ENCODE data around the gene BTN2A1. TPM values are rescaled to one million over a fixed set of nuclear protein-coding genes. Genes with fewer than 3 reads are reported as not detected.
A peak's percentile ranks its signal among the peaks of the same experiment; 100 is the strongest.
"Not testable (repeated sequence)": the region's sequence is repeated elsewhere in the genome, so short reads cannot be mapped to it uniquely, and the experiment has no call there.

BTN2A1 gene
- polyA plus RNA-seq, 6 donors from 2014 or later: 8.4 to 21.4 (median 13.0) TPM

DNA sequence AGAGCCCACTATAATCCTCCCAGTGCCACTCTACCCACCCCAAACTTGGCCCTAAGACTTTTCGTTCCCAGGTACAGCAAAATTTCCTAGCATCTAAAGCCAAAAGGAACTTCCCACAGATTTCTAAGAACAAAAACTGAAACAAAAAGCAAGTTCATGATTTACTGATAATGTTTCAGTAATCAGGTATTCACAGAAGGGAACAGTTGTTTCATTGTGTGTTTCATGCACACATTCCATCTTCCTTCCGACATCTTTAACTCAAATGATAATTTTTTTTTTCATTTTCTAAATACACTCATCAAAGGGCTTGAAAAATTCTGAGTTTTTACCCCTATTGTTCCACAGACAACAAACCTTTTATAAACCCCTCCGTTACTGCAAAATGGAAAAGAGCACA is 36.4 kb downstream of the BTN2A1 start:
- H3K4me3 Mint-ChIP-seq: no peak overlapping the region
- peaks cover 0 to 20% (median 16%) of the 10 kb centered on the region in 3 donors for H3K27me3 Mint-ChIP-seq
- no peak for ATAC-seq (ENCODE audit: low read depth in 2 of 2)
- H3K27ac Mint-ChIP-seq: peak overlapping the region in 1 of 6 donors; percentile 51
- H3K4me1 Mint-ChIP-seq: peaks cover 7 to 8% (median 8%) of the 10 kb centered on the region in 3 donors
- DNase-seq: no peak
- H3K9me3 Mint-ChIP-seq: no peaks in the 10 kb centered on the region
- no peaks in the 10 kb centered on the region for H3K36me3 Mint-ChIP-seq

DNA sequence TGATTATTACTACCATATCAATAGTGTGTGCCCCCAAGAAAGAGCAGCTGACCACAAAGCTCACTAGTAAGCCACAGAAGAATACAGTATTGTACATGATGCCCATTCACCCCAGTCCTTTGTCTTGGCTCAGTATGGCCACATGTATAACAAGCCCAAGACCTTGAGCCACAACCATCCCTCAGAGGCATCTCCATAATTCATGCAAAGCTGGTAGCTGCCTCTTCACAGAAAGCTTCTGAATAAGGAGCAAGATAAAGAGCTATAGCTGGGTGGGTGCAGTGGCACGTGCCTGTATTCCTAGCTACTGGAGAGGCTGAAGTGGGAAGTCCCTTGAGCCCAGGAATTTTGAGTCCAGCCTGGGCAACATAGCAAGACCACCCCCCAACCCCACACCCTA is 37.5 kb downstream of the BTN2A1 start:
- H3K4me1 Mint-ChIP-seq: peaks cover 7 to 8% (median 8%) of the 10 kb centered on the region in 3 donors
- H3K9me3 Mint-ChIP-seq: no peaks in the 10 kb centered on the region
- H3K36me3 Mint-ChIP-seq: no peaks in the 10 kb centered on the region
- no peak overlapping the region for H3K4me3 Mint-ChIP-seq
- ATAC-seq (ENCODE audit: low read depth in 2 of 2): no peak
- no peak overlapping the region for H3K27ac Mint-ChIP-seq
- peaks cover 0 to 20% (median 16%) of the 10 kb centered on the region in 3 donors for H3K27me3 Mint-ChIP-seq
- DNase-seq: no peak

DNA sequence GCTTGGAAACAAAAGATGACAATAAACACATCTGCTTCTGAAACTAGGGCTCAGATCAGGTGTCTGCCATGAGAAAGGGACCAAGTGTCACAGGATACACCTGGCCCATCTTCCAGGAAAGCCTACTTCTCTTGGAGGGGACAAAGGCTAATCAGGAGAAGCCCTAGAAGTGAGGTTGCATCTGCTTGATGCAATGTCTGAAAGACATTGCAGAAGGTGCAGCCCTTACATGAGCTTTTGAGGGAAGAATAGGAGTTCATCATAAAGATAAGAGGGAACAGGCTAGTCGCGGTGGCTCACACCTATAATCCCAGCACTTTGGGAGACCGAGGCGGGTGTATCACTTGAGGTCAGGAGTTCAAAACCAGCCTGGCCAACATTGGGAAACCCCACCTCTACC is 39.9 kb downstream of the BTN2A1 start:
- no peak overlapping the region for H3K4me3 Mint-ChIP-seq
- peaks cover 6 to 30% (median 16%) of the 10 kb centered on the region in 3 donors for H3K27me3 Mint-ChIP-seq
- DNase-seq (no peak), ATAC-seq (ENCODE audit: low read depth in 2 of 2) (no peak)
- peaks cover 19 to 21% (median 20%) of the 10 kb centered on the region in 3 donors for H3K4me1 Mint-ChIP-seq
- no peaks in the 10 kb centered on the region for H3K9me3 Mint-ChIP-seq
- H3K36me3 Mint-ChIP-seq: no peaks in the 10 kb centered on the region
- no peak overlapping the region for H3K27ac Mint-ChIP-seq

DNA sequence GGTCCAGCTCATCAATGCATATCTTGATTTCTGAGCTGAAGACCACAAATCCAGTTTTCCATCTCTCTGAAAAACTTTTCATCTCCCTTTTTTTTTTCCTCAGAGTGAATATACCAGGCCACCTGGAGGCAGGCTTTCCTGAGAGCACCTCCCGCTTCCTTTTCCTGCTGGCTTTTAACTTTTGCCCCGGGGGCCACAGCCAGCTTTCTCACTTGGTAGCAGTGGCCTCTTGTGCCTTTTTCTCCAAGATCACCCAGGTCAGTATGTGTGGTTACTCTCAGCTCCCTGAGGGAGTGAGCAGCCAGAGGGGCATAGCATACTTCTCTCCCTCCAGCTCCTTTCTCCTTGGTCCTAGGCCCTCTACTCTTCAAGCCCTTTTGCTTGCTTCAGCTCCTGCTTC is 42.3 kb downstream of the BTN2A1 start, which contains the start of gene BTN1A1:
BTN1A1 (plus strand) TSS at position 202 of the 400 bp plus-strand sequence. CDS start 984 bp downstream, outside the sequence.
- ATAC-seq (ENCODE audit: low read depth in 2 of 2) (no peak), DNase-seq (no peak)
- peaks cover 2 to 28% (median 11%) of the 10 kb centered on the region in 3 donors for H3K27me3 Mint-ChIP-seq
- peak within 1 kb of the TSS in 2 of 6 donors; percentile 34 to 76 for H3K27ac Mint-ChIP-seq
- H3K4me3 Mint-ChIP-seq: peak within 1 kb of the TSS in 7 of 8 donors; percentile 12 to 92 (median 81)
- H3K36me3 Mint-ChIP-seq: no peaks in the 10 kb centered on the region
- H3K9me3 Mint-ChIP-seq: no peaks in the 10 kb centered on the region
- H3K4me1 Mint-ChIP-seq: peaks cover 17 to 21% (median 20%) of the 10 kb centered on the region in 3 donors

DNA sequence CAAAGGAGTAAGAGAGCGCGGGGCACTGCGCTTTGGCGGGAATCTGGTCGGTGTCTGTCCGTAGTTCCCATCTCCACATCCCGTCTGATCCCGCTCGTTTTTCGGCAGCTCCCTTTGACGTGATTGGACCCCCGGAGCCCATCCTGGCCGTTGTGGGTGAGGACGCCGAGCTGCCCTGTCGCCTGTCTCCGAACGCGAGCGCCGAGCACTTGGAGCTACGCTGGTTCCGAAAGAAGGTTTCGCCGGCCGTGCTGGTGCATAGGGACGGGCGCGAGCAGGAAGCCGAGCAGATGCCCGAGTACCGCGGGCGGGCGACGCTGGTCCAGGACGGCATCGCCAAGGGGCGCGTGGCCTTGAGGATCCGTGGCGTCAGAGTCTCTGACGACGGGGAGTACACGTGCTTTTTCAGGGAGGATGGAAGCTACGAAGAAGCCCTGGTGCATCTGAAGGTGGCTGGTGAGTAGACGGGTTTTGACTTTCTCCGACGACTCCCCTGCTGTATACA is 43.8 kb downstream of the BTN2A1 start:
- Mint-ChIP-seq H3K9me3 (no peaks in the 10 kb centered on the region), H3K27ac (peak overlapping the region in 4 of 6 donors; percentile 21 to 57 (median 49)), H3K27me3 (peaks cover 0 to 27% (median 11%) of the 10 kb centered on the region in 3 donors), H3K4me1 (peaks cover 20 to 21% (median 21%) of the 10 kb centered on the region in 3 donors), H3K36me3 (no peaks in the 10 kb centered on the region), H3K4me3 (peak overlapping the region; percentile 81 to 93 (median 90))
- DNase-seq (peak; percentile 47), ATAC-seq (ENCODE audit: low read depth in 2 of 2) (peak; percentile 76 to 77)

DNA sequence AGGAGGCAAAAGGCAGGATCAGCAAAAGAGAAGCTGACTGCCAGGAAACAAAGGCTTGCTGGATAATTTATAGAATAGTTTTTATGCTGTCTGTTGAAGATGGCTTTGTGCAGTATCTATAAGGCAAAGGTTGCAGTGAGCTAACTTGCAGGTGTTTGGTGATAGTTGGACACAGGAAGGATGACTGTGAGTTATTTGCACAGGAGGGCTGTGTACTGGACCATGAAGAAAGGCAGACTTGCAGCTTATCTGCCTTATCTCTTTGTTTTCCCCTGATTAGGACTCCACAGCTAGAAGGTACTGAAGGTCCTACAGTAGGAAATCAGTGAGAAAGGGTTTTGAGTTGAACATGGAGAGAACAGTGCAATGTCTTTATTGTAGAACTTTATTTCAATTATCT is 44.4 kb downstream of the BTN2A1 start:
- no peaks in the 10 kb centered on the region for H3K9me3 Mint-ChIP-seq
- no peaks in the 10 kb centered on the region for H3K36me3 Mint-ChIP-seq
- peaks cover 0 to 27% (median 11%) of the 10 kb centered on the region in 3 donors for H3K27me3 Mint-ChIP-seq
- H3K4me3 Mint-ChIP-seq: peak overlapping the region; percentile 81 to 93 (median 90)
- no peak for DNase-seq
- peak; percentile 75 to 83 for ATAC-seq (ENCODE audit: low read depth in 2 of 2)
- H3K27ac Mint-ChIP-seq: peak overlapping the region in 2 of 6 donors; percentile 49 to 54
- peaks cover 19% of the 10 kb centered on the region in 3 donors for H3K4me1 Mint-ChIP-seq

DNA sequence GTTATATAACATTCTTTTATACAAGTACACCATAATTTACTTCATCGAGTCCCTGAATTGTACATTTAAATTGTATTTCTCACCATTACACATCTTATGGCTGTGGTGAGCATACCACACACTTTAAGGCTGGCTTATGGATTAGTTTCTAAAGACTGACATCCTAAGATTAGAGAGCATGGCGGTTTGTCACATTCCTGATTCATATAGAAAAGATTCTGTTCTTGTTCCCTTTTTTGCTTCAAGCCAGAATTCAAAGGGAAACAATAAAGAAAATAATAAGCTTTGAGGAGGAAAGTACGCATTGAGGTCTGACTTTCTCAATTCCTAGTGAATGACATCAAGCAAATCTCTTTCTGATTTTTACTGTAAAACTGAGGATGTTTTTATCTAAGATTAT is 44.9 kb downstream of the BTN2A1 start:
- H3K27me3 Mint-ChIP-seq: peaks cover 0 to 27% (median 12%) of the 10 kb centered on the region in 3 donors
- no peaks in the 10 kb centered on the region for H3K36me3 Mint-ChIP-seq
- peaks cover 14 to 15% (median 14%) of the 10 kb centered on the region in 3 donors for H3K4me1 Mint-ChIP-seq
- H3K27ac Mint-ChIP-seq: no peak overlapping the region
- ATAC-seq (ENCODE audit: low read depth in 2 of 2): no peak
- peak overlapping the region in 2 of 8 donors; percentile 81 for H3K4me3 Mint-ChIP-seq
- no peak for DNase-seq
- H3K9me3 Mint-ChIP-seq: no peaks in the 10 kb centered on the region

DNA sequence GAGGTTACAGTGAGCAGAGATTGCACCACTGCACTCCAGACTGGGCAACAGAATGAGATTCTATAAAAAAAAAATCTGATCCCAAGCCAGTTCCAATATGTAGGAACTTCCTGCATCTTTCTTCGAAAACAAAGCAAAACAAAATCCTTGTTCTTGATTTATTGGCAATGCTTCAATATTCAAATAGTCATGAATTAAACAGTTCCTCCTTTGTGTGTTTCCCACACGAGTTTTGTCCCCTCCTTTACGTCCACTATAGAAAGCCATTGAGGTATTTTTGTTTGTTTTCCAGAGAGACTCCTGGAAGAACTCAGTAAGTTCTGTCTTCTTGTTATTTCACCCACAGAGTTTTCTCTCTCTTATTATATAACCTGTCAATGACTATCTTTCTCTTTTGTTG is 49.9 kb downstream of the BTN2A1 start:
- Mint-ChIP-seq H3K27ac (no peak overlapping the region), H3K4me3 (no peak overlapping the region), H3K9me3 (no peaks in the 10 kb centered on the region), H3K36me3 (no peaks in the 10 kb centered on the region), H3K27me3 (peaks cover 0 to 23% (median 8%) of the 10 kb centered on the region in 3 donors), H3K4me1 (peaks cover 0 to 4% (median 0%) of the 10 kb centered on the region in 3 donors)
- ATAC-seq (ENCODE audit: low read depth in 2 of 2): no peak
- DNase-seq: no peak

DNA sequence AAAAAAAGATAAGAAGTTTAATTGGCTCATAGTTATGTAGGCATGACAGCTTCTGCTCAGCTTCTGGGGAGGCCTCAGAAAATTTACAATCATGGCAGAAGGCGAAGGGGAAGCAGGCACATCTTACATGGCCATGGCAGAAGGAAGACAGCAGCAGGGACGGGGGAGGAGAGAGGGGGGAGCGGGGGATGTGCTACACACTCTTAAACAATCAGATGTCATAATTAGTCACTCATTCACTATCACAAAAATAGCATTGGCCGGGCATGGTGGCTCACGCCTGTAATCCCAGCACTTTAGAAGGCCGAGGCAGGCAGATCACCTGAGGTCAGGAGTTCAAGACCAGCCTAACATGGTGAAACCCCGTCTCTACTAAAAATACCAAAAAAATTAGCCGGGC is 53.3 kb downstream of the BTN2A1 start:
- not testable (repeated sequence) for H3K9me3 Mint-ChIP-seq; H3K36me3 Mint-ChIP-seq; DNase-seq; H3K27ac Mint-ChIP-seq; H3K4me3 Mint-ChIP-seq; H3K4me1 Mint-ChIP-seq; ATAC-seq (ENCODE audit: low read depth in 2 of 2)
- H3K27me3 Mint-ChIP-seq: peaks cover 0 to 11% (median 3%) of the 10 kb centered on the region in 3 donors

DNA sequence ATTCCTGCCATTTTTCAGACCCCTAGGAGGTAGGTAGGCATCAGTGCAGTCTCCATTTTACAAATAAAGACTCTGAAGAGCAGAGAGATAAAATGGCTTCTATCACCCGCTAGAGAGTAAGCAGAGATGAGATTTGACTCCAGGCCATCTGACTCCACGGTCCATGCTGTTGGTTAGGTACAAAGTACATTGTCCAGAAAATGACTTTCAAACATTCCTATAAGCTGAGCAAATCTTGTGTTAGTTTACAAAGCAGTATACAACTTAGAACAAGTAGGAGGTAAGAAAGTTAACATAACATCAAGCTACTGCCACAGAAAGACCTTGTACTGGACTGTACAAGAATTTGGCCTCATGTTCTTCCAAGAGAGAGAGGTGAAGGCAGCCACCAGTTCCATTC is 57.2 kb downstream of the BTN2A1 start:
- H3K27me3 Mint-ChIP-seq: no peaks in the 10 kb centered on the region
- no peaks in the 10 kb centered on the region for H3K4me1 Mint-ChIP-seq
- no peak overlapping the region for H3K4me3 Mint-ChIP-seq
- no peak for ATAC-seq (ENCODE audit: low read depth in 2 of 2)
- H3K27ac Mint-ChIP-seq: no peak overlapping the region
- no peaks in the 10 kb centered on the region for H3K9me3 Mint-ChIP-seq
- DNase-seq: no peak
- no peaks in the 10 kb centered on the region for H3K36me3 Mint-ChIP-seq

DNA sequence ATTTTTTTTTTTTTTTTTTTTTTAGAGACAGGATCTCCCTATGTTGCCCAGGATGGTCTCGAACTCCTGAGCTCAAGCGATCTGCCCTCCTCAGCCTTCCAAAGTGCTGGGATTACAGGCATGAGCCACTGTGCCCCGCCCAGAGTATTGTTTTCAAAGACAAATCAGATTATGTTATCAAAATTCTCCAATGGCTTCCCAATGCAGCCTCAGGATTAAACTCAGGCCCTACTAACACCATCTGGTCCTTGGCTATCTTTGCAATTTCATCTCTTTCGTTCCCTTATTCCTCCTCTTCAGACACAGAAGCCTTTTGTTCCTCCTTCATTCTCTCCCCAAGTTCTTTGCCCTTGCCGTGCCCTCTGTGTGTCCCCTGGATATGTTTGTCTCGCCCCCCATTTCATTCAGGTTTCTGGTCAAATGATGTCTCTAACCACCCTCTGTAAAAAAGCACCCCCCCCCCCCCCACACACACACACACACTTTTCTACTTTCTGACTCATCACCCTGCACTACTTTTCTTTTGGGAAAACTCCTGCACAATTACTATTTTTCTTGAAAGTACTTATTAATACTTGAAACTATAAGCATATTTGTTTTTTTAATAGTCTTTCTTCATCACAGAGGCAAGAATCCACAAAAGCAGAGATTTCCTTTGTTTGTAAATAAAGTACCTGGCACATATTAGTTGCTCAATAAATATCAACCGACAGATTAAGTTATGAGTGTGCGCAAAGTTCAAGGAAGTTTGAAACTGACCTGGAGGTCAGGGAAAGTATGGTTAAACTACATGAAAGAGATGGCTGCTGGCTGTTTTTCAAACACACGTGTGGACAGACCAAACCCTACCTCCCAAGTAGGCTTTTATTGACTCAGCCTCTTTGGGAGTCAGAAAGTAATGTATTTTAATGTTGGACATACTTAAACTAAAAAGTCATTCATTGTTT is 59.0 kb downstream of the BTN2A1 start:
- no peak for DNase-seq
- Mint-ChIP-seq H3K4me3 (peak overlapping the region in 1 of 8 donors; percentile 41), H3K36me3 (no peaks in the 10 kb centered on the region), H3K27ac (no peak overlapping the region), H3K9me3 (peaks cover 0 to 8% (median 0%) of the 10 kb centered on the region in 7 donors), H3K4me1 (peaks cover 6 to 16% (median 14%) of the 10 kb centered on the region in 3 donors), H3K27me3 (peaks cover 0 to 6% (median 0%) of the 10 kb centered on the region in 3 donors)
- ATAC-seq (ENCODE audit: low read depth in 2 of 2): no peak
